HepG2 (cell line): Measurements from ENCODE around the gene RABIF. TPM values are rescaled to one million over a fixed set of nuclear protein-coding genes. Genes with fewer than 3 reads are reported as not detected.

Source experiments
- ATAC-seq: fragments of 200-7000 bp; cut with Tn5 transposase; 3 replicates; pipeline ENCODE4 v1.9.1; 2020; ENCODE audit warnings: mild to moderate bottlenecking, moderate library complexity
- Bru-seq: library from RNA; stranded (reverse); fragments of 400-500 nt; gene quantifications from one replicate; lab custom pipeline; 2021; lab: Mats Ljungman, UMichigan
- BruChase-seq, 2 experiments: library from RNA; stranded (reverse); fragments of 400-500 nt; gene quantifications; one replicate each; lab custom pipeline; 2021; lab: Mats Ljungman, UMichigan
- BruUV-seq: library from RNA; stranded (reverse); fragments of 400-500 nt; replicated peaks from 2 replicates; lab custom pipeline; 2021; lab: Mats Ljungman, UMichigan
- CTCF ChIA-PET: fragments of 300-600 bp; formaldehyde crosslinking; extraction: SDS; loops from one replicate; lab custom pipeline; 2021; ENCODE audit warnings: low total read pairs, inconsistent platforms, low intra/inter-chr PET ratio; lab: Yijun Ruan, JAX
- POLR2A ChIA-PET: fragments of 350-600 bp; sonication (Branson Sonifier 250); formaldehyde crosslinking; loops from one replicate; lab custom pipeline; 2020; ENCODE audit warnings: antibody characterized with exemption, inconsistent platforms; lab: Yijun Ruan, JAX
- DNase-seq: peaks from one replicate; pipeline ENCODE4 v3.0.0-alpha.2; 2015; ENCODE audit warnings: low spot score
- FAIRE-seq: peaks from 3 replicates; lab custom pipeline; 2011; peaks lifted over from hg19 to GRCh38; lab: Jason Lieb, UNC
- H2AFZ ChIP-seq: one replicate; pipeline ENCODE4 v1.6.1; 2011; ENCODE audit warnings: low read length, inconsistent platforms
- H3K27ac ChIP-seq: fragments of 300-600 bp; 3 replicates; pipeline ENCODE4 v1.8.0; 2011; ENCODE audit warnings: mixed run types, mild to moderate bottlenecking, mixed read lengths, low read length, inconsistent platforms; ENCODE audit not compliant: insufficient read depth; ENCODE audit errors: extremely low read length
- H3K27me3 ChIP-seq, 2 experiments: fragments of 200-600 bp in 1 of 2; 2 replicates in 1 of 2; 3 replicates in 1 of 2; pipeline versions ENCODE4 v1.6.0 to v1.8.0; 2011; ENCODE audit warnings: low read length in 2 of 2, mild to moderate bottlenecking in 2 of 2, moderate library complexity in 2 of 2, inconsistent platforms in 1 of 2; ENCODE audit not compliant: insufficient read depth in 2 of 2, control insufficient read depth in 1 of 2
- H3K36me3 ChIP-seq, 2 experiments: fragments of 200-600 bp in 1 of 2; replicated peaks in 1 of 2; 2 replicates in 1 of 2; 3 replicates in 1 of 2; pipeline versions ENCODE4 v1.5.1 to v1.8.0; 2011; ENCODE audit warnings: low read length in 2 of 2, inconsistent platforms in 1 of 2; ENCODE audit not compliant: insufficient read depth in 2 of 2, control insufficient read depth in 1 of 2
- H3K4me1 ChIP-seq: 2 replicates; pipeline ENCODE4 v1.5.1; 2012; ENCODE audit warnings: low read length, inconsistent platforms; ENCODE audit not compliant: insufficient read depth
- H3K4me2 ChIP-seq: 2 replicates; pipeline ENCODE4 v1.6.0; 2011; ENCODE audit warnings: low read depth, low read length, inconsistent platforms
- H3K4me3 ChIP-seq, 3 experiments: fragments of 200-600 bp in 1 of 3; sonication (generic), shearing (Covaris generic) in 1 of 3; replicated peaks in 1 of 3; 2 replicates each; pipeline ENCODE4 v1.5.1; 2011 to 2016; ENCODE audit warnings: low read length in 3 of 3, inconsistent platforms in 2 of 3, low read depth in 2 of 3, mild to moderate bottlenecking in 2 of 3, control low read depth in 1 of 3, mixed read lengths in 1 of 3; ENCODE audit not compliant: insufficient read depth in 1 of 3
- H3K79me2 ChIP-seq: one replicate; pipeline ENCODE4 v1.6.1; 2011; ENCODE audit warnings: low read length, inconsistent platforms; ENCODE audit not compliant: insufficient read depth
- H3K9ac ChIP-seq: 2 replicates; pipeline ENCODE4 v1.6.0; 2011; ENCODE audit warnings: mild to moderate bottlenecking, low read depth, low read length, inconsistent platforms; ENCODE audit not compliant: insufficient read depth
- H3K9me3 ChIP-seq: 2 replicates; pipeline ENCODE4 v1.5.1; 2012; ENCODE audit warnings: mild to moderate bottlenecking, low read length
- H4K20me1 ChIP-seq: 2 replicates; pipeline ENCODE4 v1.6.0; 2011; ENCODE audit warnings: inconsistent platforms, mild to moderate bottlenecking, low read length, moderate library complexity; ENCODE audit not compliant: insufficient read depth
- CBX1 ChIP-seq: IDR thresholded peaks from one replicate; pipeline ENCODE4 v1.6.1; 2016; ENCODE audit warnings: antibody characterized with exemption, low read depth
- IKZF5 ChIP-seq: IDR thresholded peaks from 2 replicates; pipeline ENCODE4 v1.6.1; 2018; ENCODE audit warnings: missing genetic modification reagents, mild to moderate bottlenecking, missing compliant biosample characterization
- IRF2 ChIP-seq: IDR thresholded peaks from 2 replicates; pipeline ENCODE4 v1.6.1; 2018; ENCODE audit warnings: missing genetic modification reagents, missing compliant biosample characterization
- MAFG ChIP-seq: sonication (generic); formaldehyde crosslinking; IDR thresholded peaks from 2 replicates; pipeline ENCODE4 v1.5.1; 2020; ENCODE audit warnings: mild to moderate bottlenecking, missing genetic modification reagents
- MEF2D ChIP-seq: sonication (generic); formaldehyde crosslinking; IDR thresholded peaks from 2 replicates; pipeline ENCODE4 v1.5.1; 2020; ENCODE audit warnings: mild to moderate bottlenecking, missing genetic modification reagents
- MXD1 ChIP-seq: sonication (generic); formaldehyde crosslinking; IDR thresholded peaks from 2 replicates; pipeline ENCODE4 v1.4.0; 2020; ENCODE audit warnings: mild to moderate bottlenecking, missing genetic modification reagents
- SIX4 ChIP-seq: sonication (generic); formaldehyde crosslinking; IDR thresholded peaks from 2 replicates; pipeline ENCODE4 v1.4.0; 2020; ENCODE audit warnings: missing genetic modification reagents
- TBP ChIP-seq: sonication (generic); formaldehyde crosslinking; IDR thresholded peaks from 2 replicates; pipeline ENCODE4 v1.5.0; 2020; ENCODE audit warnings: missing genetic modification reagents
- TCF12 ChIP-seq, 2 experiments: fragments of 450-650 bp in 1 of 2; sonication (generic) in 1 of 2; formaldehyde crosslinking in 1 of 2; IDR thresholded peaks; 2 replicates each; pipeline versions ENCODE4 v1.6.1 to v1.8.0; 2017 to 2022; ENCODE audit warnings: antibody characterized with exemption in 1 of 2, mild to moderate bottlenecking in 1 of 2, missing genetic modification reagents in 1 of 2, moderate library complexity in 1 of 2
- ZBTB1 ChIP-seq: sonication (generic); formaldehyde crosslinking; IDR thresholded peaks from 2 replicates; pipeline ENCODE4 v1.4.0; 2020; ENCODE audit warnings: missing genetic modification reagents, borderline replicate concordance
- ZBTB8A ChIP-seq: sonication (generic); formaldehyde crosslinking; IDR thresholded peaks from 2 replicates; pipeline ENCODE4 v1.4.0; 2020; ENCODE audit warnings: mild to moderate bottlenecking, low read depth, missing genetic modification reagents, borderline replicate concordance
- ZMAT3 ChIP-seq: sonication (generic); formaldehyde crosslinking; conservative IDR thresholded peaks from 2 replicates; pipeline ENCODE4 v1.7.0; 2021; ENCODE audit warnings: missing genetic modification reagents
- ZNF296 ChIP-seq: sonication (generic); formaldehyde crosslinking; conservative IDR thresholded peaks from 2 replicates; pipeline ENCODE4 v1.5.0; 2020; ENCODE audit warnings: mild to moderate bottlenecking, missing genetic modification reagents
- ZNF367 ChIP-seq: sonication (generic); formaldehyde crosslinking; IDR thresholded peaks from 2 replicates; pipeline ENCODE4 v1.4.0; 2020; ENCODE audit warnings: missing genetic modification reagents, borderline replicate concordance
- ZNF713 ChIP-seq: sonication (generic); formaldehyde crosslinking; IDR thresholded peaks from 2 replicates; pipeline ENCODE4 v1.4.0; 2020; ENCODE audit warnings: mild to moderate bottlenecking, missing genetic modification reagents
- ZNF781 ChIP-seq: sonication (generic); formaldehyde crosslinking; IDR thresholded peaks from 2 replicates; pipeline ENCODE4 v1.5.1; 2020; ENCODE audit warnings: borderline replicate concordance, mild to moderate bottlenecking, missing genetic modification reagents; ENCODE audit errors: not compliant biosample characterization
- WGBS: methylation state at CpG from one replicate; pipeline ENCODE4 v1.1.6; 2017; ENCODE audit warnings: low lambda C conversion rate; 5-methylcytosine and 5-hydroxymethylcytosine counted together
- in situ Hi-C: cut with HindIII; loops from 2 replicates; pipeline ENCODE4 v1.10.0; 2017; ENCODE audit warnings: low pct_unique_long_range_greater_than_20kb; ENCODE audit not compliant: extremely low pct_ligation_motif_present
- intact Hi-C: fragments of 100-400 bp; cut with micrococcal nuclease; formaldehyde crosslinking; loops from one replicate; pipeline ENCODE4 v1.10.0; 2022; ENCODE audit not compliant: unreplicated experiment
- long read RNA-seq, 2 experiments: library from RNA in 1 of 2; library from polyadenylated mRNA in 1 of 2; stranded (forward) in 1 of 2; unstranded in 1 of 2; transcript quantifications; one replicate each; pipeline ENCODE4 v2.0.0, GENCODE V29; 2019 to 2022
- polyA minus RNA-seq, 3 experiments: library from RNA; depleted of rRNA, polyadenylated mRNA; stranded (reverse); fragments of >200 nt; gene quantifications; 2 replicates each; pipeline ENCODE4 v1.2.3, GENCODE V29; 2011; ENCODE audit warnings: low replicate concordance in 1 of 3
- polyA plus RNA-seq, 8 experiments: library from polyadenylated mRNA; depleted of rRNA in 3 of 8; stranded (reverse) in 7 of 8; unstranded in 1 of 8; fragments of >200 nt; fragmentation: Illumina TruSeq in 4 of 8; extraction: Trizol in 4 of 8; gene quantifications; 2 replicates each; pipeline versions ENCODE4 v1.2.1 to v1.2.3, GENCODE V29; 2011 to 2016; ENCODE audit warnings: low read depth in 4 of 8, missing spikeins in 1 of 8, mixed read lengths in 1 of 8; ENCODE audit not compliant: insufficient read depth in 1 of 8
- total RNA-seq, 5 experiments: library from RNA; depleted of rRNA; stranded (reverse); fragments of >200 nt; fragmentation: Illumina TruSeq; extraction: Trizol; gene quantifications; 2 replicates each; pipeline ENCODE4 v1.2.3, GENCODE V29; 2016; ENCODE audit warnings: low read depth in 1 of 5

RABIF gene
- total RNA-seq (2016; rRNA removed; fragmentation: Illumina TruSeq; extraction: Trizol), result 8.3 and 11.1 TPM in 2 replicates
- 3.2 and 3.3 TPM in 2 replicates for total RNA-seq (2016; cell fraction: cytosol; rRNA removed; fragmentation: Illumina TruSeq; extraction: Trizol; ENCODE audit: low read depth)
- 8.7 and 12.4 TPM in 2 replicates for total RNA-seq (2016; cell fraction: insoluble cytoplasmic fraction; rRNA removed; fragmentation: Illumina TruSeq; extraction: Trizol)
- total RNA-seq (2016; cell fraction: membrane; rRNA removed; fragmentation: Illumina TruSeq; extraction: Trizol), result 6.1 TPM in 2 replicates
- 5.1 TPM in 2 replicates for total RNA-seq (2016; cell fraction: nucleus; rRNA removed; fragmentation: Illumina TruSeq; extraction: Trizol)
- 7.6 and 7.7 TPM in 2 replicates for polyA plus RNA-seq (2011; rRNA removed)
- 5.7 and 8.0 TPM in 2 replicates for polyA plus RNA-seq (2011; cell fraction: cytosol; rRNA removed)
- 2.7 and 3.1 TPM in 2 replicates for polyA plus RNA-seq (2011; cell fraction: nucleus; rRNA removed)
- polyA plus RNA-seq (2012), result 5.7 and 7.0 TPM in 2 replicates
- polyA plus RNA-seq (2016; cell fraction: cytosol; fragmentation: Illumina TruSeq; extraction: Trizol; ENCODE audit: low read depth), result 2.7 and 2.8 TPM in 2 replicates
- 13.9 and 15.8 TPM in 2 replicates for polyA plus RNA-seq (2016; cell fraction: insoluble cytoplasmic fraction; fragmentation: Illumina TruSeq; extraction: Trizol; ENCODE audit: low read depth)
- 6.0 and 6.1 TPM in 2 replicates for polyA plus RNA-seq (2016; cell fraction: membrane; fragmentation: Illumina TruSeq; extraction: Trizol; ENCODE audit: low read depth)
- polyA plus RNA-seq (2016; cell fraction: nucleus; fragmentation: Illumina TruSeq; extraction: Trizol; ENCODE audit: insufficient read depth, low read depth), result 8.4 and 8.9 TPM in 2 replicates
- polyA minus RNA-seq (2011; rRNA and poly(A)+ RNA removed; ENCODE audit: low replicate concordance), result 7.0 and 11.0 TPM in 2 replicates
- polyA minus RNA-seq (2011; cell fraction: cytosol; rRNA and poly(A)+ RNA removed), result 4.1 and 4.8 TPM in 2 replicates
- polyA minus RNA-seq (2011; cell fraction: nucleus; rRNA and poly(A)+ RNA removed), result 8.8 and 13.7 TPM in 2 replicates
- percentile 74 among the genes with signal in this experiment for Bru-seq, nascent RNA
- BruChase-seq, experiment 1, labeled RNA remaining after a 6-hour chase, result percentile 71 among the genes with signal in this experiment
- percentile 74 among the genes with signal in this experiment for BruChase-seq, experiment 2, labeled RNA remaining after a 2-hour chase
- long read RNA-seq, experiment 1, transcript RABIF-201 (2 exons, 2,430 nt), result major isoform, 46 of 47 reads
- long read RNA-seq, experiment 1, partial matches to known transcripts, result 0 of 47 reads
- long read RNA-seq, experiment 1, other reads (novel, unspliced or antisense), result 1 of 47 reads
- long read RNA-seq, experiment 2, transcript RABIF-201 (2 exons, 2,430 nt), result major isoform, 42 of 46 reads
- long read RNA-seq, experiment 2, partial matches to known transcripts, result 0 of 46 reads
- long read RNA-seq, experiment 2, other reads (novel, unspliced or antisense), result 4 of 46 reads

- H3K27me3 ChIP-seq, result no peaks in the 10 kb centered on the region
- ATAC-seq, result peak; percentile 97
- H3K4me2 ChIP-seq, result peak within 1 kb of the TSS; percentile 81
- POLR2A ChIA-PET, result interaction anchor here (0.8 to 3.3 kb wide), 10 partner anchors 10 to 118 kb away, joined by 3 to 42 read pairs (median 6); partner anchors contain the start of genes KDM5B, KLHL12, PCAT6 and TMEM183A
- BruUV-seq, result TSS peak; percentile 92
- peak within 1 kb of the TSS; percentile 85 for H3K9ac ChIP-seq
- FAIRE-seq, result peak; percentile 84
- H2AFZ ChIP-seq, result peak within 1 kb of the TSS; percentile 71
- peak within 1 kb of the TSS; percentile 78 to 93 (median 89) for H3K4me3 ChIP-seq
- H3K9me3 ChIP-seq, result no peaks in the 10 kb centered on the region
- peaks cover 13% of the 10 kb centered on the region for H3K79me2 ChIP-seq
- 1% methylated on average over 12 of the region's 84 CpGs for WGBS
- no peaks in the 10 kb centered on the region; the same call in 1 of the 2 replicates for H4K20me1 ChIP-seq
- intact Hi-C loops, result loop anchor here (2.0 to 10.0 kb wide), 2 partner anchors 66 to 78 kb away; partner anchors contain the start of genes ADIPOR1 and PCAT6
- H3K4me1 ChIP-seq, result peaks cover 15% of the 10 kb centered on the region
- DNase-seq, result peak; percentile 93
- in situ Hi-C loops, result no loop called here
- peak within 1 kb of the TSS; percentile 95 for H3K27ac ChIP-seq
- CTCF ChIA-PET, result no interaction called here
- peaks cover 7 to 27% of the 10 kb centered on the region in 2 experiments for H3K36me3 ChIP-seq
- TF ChIP-seq SIX4 (CRISPR knock-in tag) (peak; percentile 36; the same call in 1 of the 2 replicates), TBP (no peak), IKZF5 (CRISPR knock-in tag) (peak; percentile 73; the same call in 1 of the 2 replicates), MAFG (CRISPR knock-in tag) (no peak), ZNF781 (CRISPR knock-in tag) (peak; percentile 66), TCF12 (IDR thresholded peaks at IDR 0.05) (no peak), TCF12 (CRISPR knock-in tag; IDR thresholded peaks at IDR 0.05) (no peak), ZBTB1 (no peak), ZBTB8A (CRISPR knock-in tag) (no peak), IRF2 (CRISPR knock-in tag) (0 out of 2 replicates have a peak, but pooled peaks have one; percentile 47), ZNF367 (CRISPR knock-in tag) (0 out of 2 replicates have a peak, but pooled peaks have one; percentile 33), CBX1 (no peak), MEF2D (CRISPR knock-in tag) (peak; percentile 18; the same call in 1 of the 2 replicates), MXD1 (CRISPR knock-in tag) (no peak; the same call in 1 of the 2 replicates), ZMAT3 (CRISPR knock-in tag) (peak; percentile 54; the same call in 1 of the 2 replicates), ZNF296 (CRISPR knock-in tag) (no peak), ZNF713 (CRISPR knock-in tag) (no peak)
Observed at GRCh38 chr1:202888531-202889360, at the start of gene RABIF. TSS of gene RABIF (minus strand) at chr1:202889149. CDS start at chr1:202889098, 51 bp downstream.
